Endodermal cell (in vitro differentiated cells): ENCODE data around the gene RNF227. TPM values are rescaled to one million over a fixed set of nuclear protein-coding genes. Genes with fewer than 3 reads are reported as not detected.
"Not testable (repeated sequence)": the region's sequence is repeated elsewhere in the genome, so short reads cannot be mapped to it uniquely, and the experiment has no call there.

Experiments used
- DNase-seq: peaks from one replicate; pipeline ENCODE4 v3.0.0-alpha.2; 2017
- H3K27ac ChIP-seq: 2 replicates; pipeline ENCODE4 v1.5.1; 2013; ENCODE audit warnings: mild to moderate bottlenecking, low read depth, low read length, moderate library complexity
- H3K27me3 ChIP-seq: 2 replicates; pipeline ENCODE4 v1.6.1; 2013; ENCODE audit warnings: mild to moderate bottlenecking, low read length, moderate library complexity; ENCODE audit not compliant: insufficient read depth, control insufficient read depth, poor library complexity, severe bottlenecking
- H3K36me3 ChIP-seq: 2 replicates; pipeline ENCODE4 v1.7.0; 2013; ENCODE audit warnings: mild to moderate bottlenecking, low read length, moderate library complexity; ENCODE audit not compliant: control insufficient read depth, insufficient read depth
- H3K4me1 ChIP-seq: one replicate; pipeline ENCODE4 v1.7.0; 2013; ENCODE audit warnings: low read length; ENCODE audit not compliant: control insufficient read depth, insufficient read depth
- H3K4me3 ChIP-seq: 2 replicates; pipeline ENCODE4 v1.5.1; 2013; ENCODE audit warnings: mild to moderate bottlenecking, low read length, moderate library complexity
- H3K9ac ChIP-seq: 2 replicates; pipeline ENCODE4 v1.6.1; 2013; ENCODE audit warnings: mild to moderate bottlenecking, low read length, moderate library complexity; ENCODE audit not compliant: poor library complexity, severe bottlenecking; ENCODE audit errors: extremely low read depth
- H3K9me3 ChIP-seq: 2 replicates; pipeline ENCODE4 v1.6.1; 2013; ENCODE audit warnings: mild to moderate bottlenecking, low read length, moderate library complexity; ENCODE audit not compliant: control insufficient read depth
- H3K27ac Mint-ChIP-seq: 2 replicates; pipeline ENCODE4 v1.8.0; 2020; ENCODE audit warnings: mixed read lengths
- H3K27me3 Mint-ChIP-seq: 2 replicates; pipeline ENCODE4 v1.8.0; 2021; ENCODE audit warnings: mild to moderate bottlenecking, mixed read lengths; ENCODE audit not compliant: insufficient read depth
- H3K36me3 Mint-ChIP-seq: 2 replicates; pipeline ENCODE4 v1.8.0; 2020; ENCODE audit warnings: low read depth, mixed read lengths
- H3K4me1 Mint-ChIP-seq: 2 replicates; pipeline ENCODE4 v1.8.0; 2020; ENCODE audit warnings: mixed read lengths
- H3K4me3 Mint-ChIP-seq: 2 replicates; pipeline ENCODE4 v1.8.0; 2020; ENCODE audit warnings: mild to moderate bottlenecking, moderate library complexity, mixed read lengths
- H3K9me3 Mint-ChIP-seq: 2 replicates; pipeline ENCODE4 v1.8.0; 2020; ENCODE audit warnings: mild to moderate bottlenecking, mixed read lengths
- WGBS, 2 experiments: methylation state at CpG; one replicate each; pipeline versions ENCODE4 v1.1.5 to v1.1.7; 2013; ENCODE audit warnings: missing lambda C conversion rate in 2 of 2, mixed read lengths in 1 of 2; ENCODE audit not compliant: insufficient coverage in 1 of 2, insufficient read length in 1 of 2; 5-methylcytosine and 5-hydroxymethylcytosine counted together
- total RNA-seq, 2 donors: library from RNA; stranded (reverse); fragmentation: NEBNext Ultra II Directional in 1 of 2; extraction: Animal tissue kit (Norgen Biotek cat#: 25700) in 1 of 2; gene quantifications; 2 replicates in 1 of 2; 3 replicates in 1 of 2; pipeline ENCODE4 v1.2.1, GENCODE V29; 2021
- TF ChIP-seq, protein P1 (sequence below): fragments of 200-600 bp; sonication (generic); conservative IDR thresholded peaks from 2 replicates; pipeline ENCODE4 v1.5.0; 2021; ENCODE audit warnings: antibody characterized with exemption, mild to moderate bottlenecking

Gene RNF227
- total RNA-seq, 2 donors from 2014 or later, result 1.1 to 1.6 TPM

DNA sequence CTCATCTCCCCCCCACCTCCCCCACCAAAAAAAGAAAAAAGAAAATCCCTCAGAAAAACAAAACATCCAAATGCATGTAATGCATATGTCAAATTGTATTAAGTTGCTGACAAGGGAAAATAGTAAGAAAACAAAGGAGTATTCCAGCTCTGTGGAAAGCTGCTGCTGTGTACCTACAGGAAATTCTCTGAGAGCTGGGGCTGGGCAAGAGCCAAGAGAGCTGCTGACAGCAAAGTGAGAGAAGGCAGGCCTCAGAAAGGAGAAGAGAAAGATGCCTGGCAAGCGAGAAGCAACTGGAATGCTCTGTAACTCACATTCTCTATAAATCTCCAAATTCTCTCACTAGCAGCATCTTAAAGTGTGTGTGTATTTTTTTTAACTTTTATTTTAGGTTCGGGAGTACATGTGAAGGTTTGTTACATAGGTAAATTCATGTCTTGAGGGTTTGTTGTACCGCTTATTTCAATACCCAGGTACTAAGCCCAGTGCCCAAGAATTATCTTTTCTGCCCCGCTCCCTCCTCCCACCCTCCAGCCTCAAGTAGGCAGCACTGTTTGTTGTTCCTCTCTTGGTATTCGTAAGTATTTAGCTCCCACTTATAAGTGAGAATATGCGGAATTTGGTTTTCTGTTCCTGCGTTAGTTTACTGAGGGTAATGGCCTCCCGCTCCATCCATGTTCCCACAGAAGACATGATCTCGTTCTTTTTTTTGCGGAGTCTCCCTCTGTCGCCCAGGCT, 40.3 kb upstream of the RNF227 start:
- peaks cover 7% of the 10 kb centered on the region for H3K9me3 Mint-ChIP-seq
- peaks cover 2% of the 10 kb centered on the region for H3K36me3 Mint-ChIP-seq
- no peak overlapping the region for H3K27ac Mint-ChIP-seq
- H3K36me3 ChIP-seq, result no peaks in the 10 kb centered on the region
- H3K9me3 ChIP-seq, result no peaks in the 10 kb centered on the region
- H3K27ac ChIP-seq, result no peak overlapping the region
- H3K27me3 ChIP-seq, result no peaks in the 10 kb centered on the region
- H3K9ac ChIP-seq, result no peak overlapping the region
- no peaks in the 10 kb centered on the region for H3K27me3 Mint-ChIP-seq
- WGBS, 2 experiments, result 84 to 86% methylated on average over 6 to 9 of the region's 11 CpGs
- TF ChIP-seq, protein P1, sequence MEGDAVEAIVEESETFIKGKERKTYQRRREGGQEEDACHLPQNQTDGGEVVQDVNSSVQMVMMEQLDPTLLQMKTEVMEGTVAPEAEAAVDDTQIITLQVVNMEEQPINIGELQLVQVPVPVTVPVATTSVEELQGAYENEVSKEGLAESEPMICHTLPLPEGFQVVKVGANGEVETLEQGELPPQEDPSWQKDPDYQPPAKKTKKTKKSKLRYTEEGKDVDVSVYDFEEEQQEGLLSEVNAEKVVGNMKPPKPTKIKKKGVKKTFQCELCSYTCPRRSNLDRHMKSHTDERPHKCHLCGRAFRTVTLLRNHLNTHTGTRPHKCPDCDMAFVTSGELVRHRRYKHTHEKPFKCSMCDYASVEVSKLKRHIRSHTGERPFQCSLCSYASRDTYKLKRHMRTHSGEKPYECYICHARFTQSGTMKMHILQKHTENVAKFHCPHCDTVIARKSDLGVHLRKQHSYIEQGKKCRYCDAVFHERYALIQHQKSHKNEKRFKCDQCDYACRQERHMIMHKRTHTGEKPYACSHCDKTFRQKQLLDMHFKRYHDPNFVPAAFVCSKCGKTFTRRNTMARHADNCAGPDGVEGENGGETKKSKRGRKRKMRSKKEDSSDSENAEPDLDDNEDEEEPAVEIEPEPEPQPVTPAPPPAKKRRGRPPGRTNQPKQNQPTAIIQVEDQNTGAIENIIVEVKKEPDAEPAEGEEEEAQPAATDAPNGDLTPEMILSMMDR, result no peak
- peaks cover 3% of the 10 kb centered on the region for H3K4me1 Mint-ChIP-seq
- no peak overlapping the region for H3K4me3 Mint-ChIP-seq
- peak; percentile 67 for DNase-seq
- no peak overlapping the region for H3K4me3 ChIP-seq
- H3K4me1 ChIP-seq, result no peaks in the 10 kb centered on the region

DNA sequence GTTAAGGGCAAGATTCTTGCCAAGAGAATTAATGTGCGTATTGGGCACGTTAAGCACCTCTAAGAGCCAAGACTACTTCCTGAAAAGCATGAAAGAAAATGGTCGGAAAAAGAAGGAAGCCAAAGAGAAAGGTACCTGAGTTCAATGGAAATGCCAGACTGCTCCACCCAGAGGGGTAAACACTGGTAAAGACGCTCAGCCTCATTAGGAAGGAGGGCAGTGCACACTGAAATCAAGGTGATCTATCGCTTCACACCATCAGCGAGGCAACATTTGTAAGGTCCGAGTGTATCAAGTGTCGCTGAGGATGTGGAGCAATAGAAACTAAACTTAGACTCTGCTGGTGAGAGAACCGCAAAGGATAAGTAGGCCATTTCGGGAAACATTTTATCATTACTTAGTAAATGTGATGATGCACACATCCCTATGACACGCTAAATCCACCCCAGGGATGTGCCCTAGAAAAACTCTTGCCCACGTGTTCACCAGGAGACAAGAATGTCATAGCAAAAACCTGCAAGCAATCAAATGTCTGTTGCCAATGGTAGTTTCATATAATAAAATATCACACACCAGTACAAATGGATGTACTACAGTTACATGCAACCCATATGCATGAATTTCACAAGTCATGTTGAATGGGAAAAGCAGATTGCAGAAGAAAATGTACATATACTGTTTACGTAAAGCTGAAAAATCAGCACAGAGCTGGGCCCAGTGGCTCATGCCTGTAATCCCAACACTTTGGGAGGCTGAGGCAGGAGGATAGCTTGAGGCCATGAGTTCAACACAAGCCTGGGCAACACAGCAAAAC, 39.5 kb upstream of the RNF227 start:
- no peaks in the 10 kb centered on the region for H3K4me1 ChIP-seq
- H3K36me3 ChIP-seq, result peaks cover under 1% of the 10 kb centered on the region
- H3K36me3 Mint-ChIP-seq, result peaks cover 3% of the 10 kb centered on the region
- peaks cover 3% of the 10 kb centered on the region for H3K4me1 Mint-ChIP-seq
- no peak overlapping the region for H3K27ac Mint-ChIP-seq
- H3K9ac ChIP-seq, result no peak overlapping the region
- WGBS, 2 experiments, result 87 to 88% methylated on average over 9 to 13 of the region's 13 CpGs
- TF ChIP-seq, protein P1, result no peak
- H3K4me3 ChIP-seq, result no peak overlapping the region
- H3K4me3 Mint-ChIP-seq, result no peak overlapping the region
- no peaks in the 10 kb centered on the region for H3K27me3 ChIP-seq
- no peak overlapping the region for H3K27ac ChIP-seq
- no peaks in the 10 kb centered on the region for H3K27me3 Mint-ChIP-seq
- H3K9me3 Mint-ChIP-seq, result peaks cover 7% of the 10 kb centered on the region
- no peak for DNase-seq
- no peaks in the 10 kb centered on the region for H3K9me3 ChIP-seq

DNA sequence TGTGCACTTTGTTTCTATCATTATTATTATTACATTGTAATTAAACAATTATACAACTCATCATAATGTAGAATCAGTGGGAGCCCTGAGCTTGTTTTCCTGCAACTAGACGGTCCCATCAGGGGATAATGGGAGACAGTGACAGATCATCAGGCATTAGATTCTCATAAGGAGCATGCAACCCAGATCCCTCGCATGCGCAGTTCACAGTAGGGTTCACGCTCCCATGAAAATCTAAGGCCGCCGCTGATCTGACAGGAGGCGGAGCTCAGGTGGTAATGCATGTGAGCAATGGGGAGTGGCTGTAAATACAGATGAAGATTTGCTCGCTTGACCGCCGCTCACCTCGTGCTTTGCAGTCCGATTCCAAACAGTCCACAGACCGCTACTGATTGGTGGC, 37.2 kb upstream of the RNF227 start:
- H3K9me3 Mint-ChIP-seq, H3K27me3 ChIP-seq, H3K9me3 ChIP-seq, H3K4me1 Mint-ChIP-seq, H3K4me3 Mint-ChIP-seq, H3K27ac ChIP-seq, H3K4me3 ChIP-seq, H3K27ac Mint-ChIP-seq, H3K9ac ChIP-seq, DNase-seq, H3K4me1 ChIP-seq, H3K27me3 Mint-ChIP-seq: not testable (repeated sequence)
- 88 to 96% methylated on average over 9 to 13 of the region's 13 CpGs for WGBS, 2 experiments
- peaks cover 21% of the 10 kb centered on the region for H3K36me3 ChIP-seq
- peaks cover 26% of the 10 kb centered on the region for H3K36me3 Mint-ChIP-seq
